HUES64 (cell line): ENCODE measurements around the gene SLC23A3.
A peak's percentile ranks its signal among the peaks of the same experiment; 100 is the strongest.
"Not testable (repeated sequence)": the region's sequence is repeated elsewhere in the genome, so short reads cannot be mapped to it uniquely, and the experiment has no call there.

Experiments
- H3K27ac ChIP-seq: 2 replicates; pipeline ENCODE4 v1.7.0; 2013; ENCODE audit warnings: low read depth, low read length, inconsistent platforms
- H3K27me3 ChIP-seq: 2 replicates; pipeline ENCODE4 v1.6.1; 2013; ENCODE audit warnings: mild to moderate bottlenecking, low read length; ENCODE audit not compliant: insufficient read depth
- H3K36me3 ChIP-seq: 2 replicates; pipeline ENCODE4 v1.6.1; 2013; ENCODE audit warnings: mild to moderate bottlenecking, low read length; ENCODE audit not compliant: insufficient read depth
- H3K4me1 ChIP-seq: 2 replicates; pipeline ENCODE4 v1.6.1; 2013; ENCODE audit warnings: mild to moderate bottlenecking, low read length, moderate library complexity; ENCODE audit not compliant: insufficient read depth
- H3K4me3 ChIP-seq: 2 replicates; pipeline ENCODE4 v1.5.1; 2013; ENCODE audit warnings: mild to moderate bottlenecking, low read length, moderate library complexity
- H3K9ac ChIP-seq: 2 replicates; pipeline ENCODE4 v1.6.1; 2013; ENCODE audit warnings: mild to moderate bottlenecking, low read depth, low read length
- H3K9me3 ChIP-seq: 2 replicates; pipeline ENCODE4 v1.6.1; 2013; ENCODE audit warnings: low read depth, low read length; ENCODE audit not compliant: insufficient read depth
- WGBS: fragments of 150-250, 120-280 bp; methylation state at CpG from one replicate; pipeline ENCODE4 v1.1.7; 2013; ENCODE audit warnings: missing lambda C conversion rate; 5-methylcytosine and 5-hydroxymethylcytosine counted together

Gene SLC23A3

GRCh38 chr2:219210196-219210885 lies 40.5 kb upstream of the SLC23A3 start:
- 95% methylated on average over 24 of the region's 24 CpGs for WGBS
- 0 out of 2 replicates have a peak, but pooled peaks cover 3% of the 10 kb centered on the region for H3K4me1 ChIP-seq
- H3K36me3 ChIP-seq, result peaks cover 65% of the 10 kb centered on the region
- H3K27me3 ChIP-seq, result no peaks in the 10 kb centered on the region
- no peak overlapping the region for H3K9ac ChIP-seq
- H3K9me3 ChIP-seq, result no peaks in the 10 kb centered on the region
- H3K27ac ChIP-seq, result no peak overlapping the region
- no peak overlapping the region for H3K4me3 ChIP-seq

GRCh38 chr2:219209236-219210195 lies 39.7 kb upstream of the SLC23A3 start:
- peaks cover 57% of the 10 kb centered on the region for H3K36me3 ChIP-seq
- H3K9ac ChIP-seq, result no peak overlapping the region
- H3K4me3 ChIP-seq, result no peak overlapping the region
- H3K27ac ChIP-seq, result no peak overlapping the region
- no peaks in the 10 kb centered on the region for H3K27me3 ChIP-seq
- 95% methylated on average over 17 of the region's 18 CpGs for WGBS
- H3K4me1 ChIP-seq, result 0 out of 2 replicates have a peak, but pooled peaks cover 3% of the 10 kb centered on the region
- no peaks in the 10 kb centered on the region for H3K9me3 ChIP-seq

GRCh38 chr2:219207884-219208740 lies 38.3 kb upstream of the SLC23A3 start:
- H3K4me3 ChIP-seq, result no peak overlapping the region
- H3K9ac ChIP-seq, result no peak overlapping the region
- H3K27ac ChIP-seq, result no peak overlapping the region
- WGBS, result 92% methylated on average over 17 of the region's 17 CpGs
- peaks cover 43% of the 10 kb centered on the region for H3K36me3 ChIP-seq
- no peaks in the 10 kb centered on the region for H3K9me3 ChIP-seq
- H3K4me1 ChIP-seq, result 0 out of 2 replicates have a peak, but pooled peaks cover 3% of the 10 kb centered on the region
- no peaks in the 10 kb centered on the region for H3K27me3 ChIP-seq

- peak overlapping the region; percentile 69 for H3K4me3 ChIP-seq
- peak overlapping the region; percentile 44 for H3K9ac ChIP-seq
- H3K9me3 ChIP-seq, result no peaks in the 10 kb centered on the region
- H3K4me1 ChIP-seq, result 0 out of 2 replicates have a peak, but pooled peaks cover 3% of the 10 kb centered on the region
- H3K27ac ChIP-seq, result peak overlapping the region; percentile 86; the same call in 1 of the 2 replicates
- peaks cover 35% of the 10 kb centered on the region for H3K36me3 ChIP-seq
- WGBS, result 30% methylated on average over 22 of the region's 22 CpGs
- no peaks in the 10 kb centered on the region for H3K27me3 ChIP-seq
Observed at GRCh38 chr2:219207134-219207883, 37.5 kb upstream of the SLC23A3 start.

- peak within 1 kb of the TSS; percentile 86; the same call in 1 of the 2 replicates for H3K27ac ChIP-seq
- H3K4me3 ChIP-seq, result peak within 1 kb of the TSS; percentile 69
- peak within 1 kb of the TSS; percentile 63 for H3K9ac ChIP-seq
- H3K27me3 ChIP-seq, result no peaks in the 10 kb centered on the region
- 0 out of 2 replicates have a peak, but pooled peaks cover 3% of the 10 kb centered on the region for H3K4me1 ChIP-seq
- H3K9me3 ChIP-seq, result no peaks in the 10 kb centered on the region
- peaks cover 33% of the 10 kb centered on the region for H3K36me3 ChIP-seq
- WGBS, result 2% methylated on average over 76 of the region's 76 CpGs
Observed at GRCh38 chr2:219206328-219207133, 36.7 kb upstream of the SLC23A3 start, which contains the start of gene ZFAND2B. Gene ZFAND2B, plus strand, starts transcription at chr2:219206782. Its CDS starts 206 bp downstream, at chr2:219206988.

GRCh38 chr2:219205981-219206327 lies 36.1 kb upstream of the SLC23A3 start:
- Histone ChIP-seq H3K27ac (no peak overlapping the region), H3K4me3 (peak overlapping the region; percentile 69)
- WGBS, result 28% methylated on average over 7 of the region's 7 CpGs

GRCh38 chr2:219205165-219205538 lies 35.3 kb upstream of the SLC23A3 start:
- Histone ChIP-seq H3K9me3 (no peaks in the 10 kb centered on the region), H3K36me3 (peaks cover 22% of the 10 kb centered on the region), H3K4me3 (no peak overlapping the region), H3K27ac (no peak overlapping the region), H3K4me1 (0 out of 2 replicates have a peak, but pooled peaks cover 3% of the 10 kb centered on the region), H3K9ac (no peak overlapping the region), H3K27me3 (no peaks in the 10 kb centered on the region)
- WGBS, result 91% methylated on average over 4 of the region's 5 CpGs

More at GRCh38 chr2:219205981-219206327, 36.1 kb upstream of the SLC23A3 start:
- H3K9me3 ChIP-seq, result no peaks in the 10 kb centered on the region
- peaks cover 29% of the 10 kb centered on the region for H3K36me3 ChIP-seq
- no peaks in the 10 kb centered on the region for H3K27me3 ChIP-seq
- H3K9ac ChIP-seq, result peak overlapping the region; percentile 63
- 0 out of 2 replicates have a peak, but pooled peaks cover 3% of the 10 kb centered on the region for H3K4me1 ChIP-seq

- no peak overlapping the region for H3K9ac ChIP-seq
- WGBS, result 94% methylated on average over 7 of the region's 7 CpGs
Observed at GRCh38 chr2:219204425-219205164, 34.8 kb upstream of the SLC23A3 start.

GRCh38 chr2:219201331-219201730 lies 31.5 kb upstream of the SLC23A3 start:
- H3K9me3 ChIP-seq, H3K27ac ChIP-seq, H3K4me1 ChIP-seq, H3K4me3 ChIP-seq, H3K36me3 ChIP-seq, H3K27me3 ChIP-seq, H3K9ac ChIP-seq: not testable (repeated sequence)
- 91% methylated on average over 18 of the region's 21 CpGs for WGBS

More at GRCh38 chr2:219204425-219205164, 34.8 kb upstream of the SLC23A3 start:
- Histone ChIP-seq H3K36me3 (peaks cover 16% of the 10 kb centered on the region), H3K4me1 (0 out of 2 replicates have a peak, but pooled peaks cover 3% of the 10 kb centered on the region), H3K4me3 (no peak overlapping the region), H3K27ac (no peak overlapping the region), H3K9me3 (no peaks in the 10 kb centered on the region), H3K27me3 (no peaks in the 10 kb centered on the region)
